Measurements from ENCODE around the gene CCDC85C.

DNA sequence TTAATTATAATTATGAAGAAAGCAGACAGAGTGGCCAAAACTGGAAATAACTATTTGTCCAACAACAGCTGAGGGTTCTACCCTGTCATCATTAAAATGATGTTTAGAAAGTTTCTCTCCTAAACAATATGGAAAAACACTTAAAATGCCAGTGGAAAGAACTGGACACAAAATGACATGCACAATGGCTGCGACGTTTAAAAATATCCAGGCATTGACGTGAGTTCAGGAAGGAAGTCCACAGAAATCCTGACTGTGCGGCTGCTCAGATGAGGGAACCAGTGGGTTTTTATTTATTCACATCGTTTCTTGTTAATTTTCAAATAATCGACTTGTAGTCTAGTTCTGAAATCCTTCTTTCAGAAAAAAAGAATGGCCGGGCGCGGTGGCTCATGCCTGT lies 64.5 kb downstream of the CCDC85C start:
- TF ChIP-seq, protein P1, sequence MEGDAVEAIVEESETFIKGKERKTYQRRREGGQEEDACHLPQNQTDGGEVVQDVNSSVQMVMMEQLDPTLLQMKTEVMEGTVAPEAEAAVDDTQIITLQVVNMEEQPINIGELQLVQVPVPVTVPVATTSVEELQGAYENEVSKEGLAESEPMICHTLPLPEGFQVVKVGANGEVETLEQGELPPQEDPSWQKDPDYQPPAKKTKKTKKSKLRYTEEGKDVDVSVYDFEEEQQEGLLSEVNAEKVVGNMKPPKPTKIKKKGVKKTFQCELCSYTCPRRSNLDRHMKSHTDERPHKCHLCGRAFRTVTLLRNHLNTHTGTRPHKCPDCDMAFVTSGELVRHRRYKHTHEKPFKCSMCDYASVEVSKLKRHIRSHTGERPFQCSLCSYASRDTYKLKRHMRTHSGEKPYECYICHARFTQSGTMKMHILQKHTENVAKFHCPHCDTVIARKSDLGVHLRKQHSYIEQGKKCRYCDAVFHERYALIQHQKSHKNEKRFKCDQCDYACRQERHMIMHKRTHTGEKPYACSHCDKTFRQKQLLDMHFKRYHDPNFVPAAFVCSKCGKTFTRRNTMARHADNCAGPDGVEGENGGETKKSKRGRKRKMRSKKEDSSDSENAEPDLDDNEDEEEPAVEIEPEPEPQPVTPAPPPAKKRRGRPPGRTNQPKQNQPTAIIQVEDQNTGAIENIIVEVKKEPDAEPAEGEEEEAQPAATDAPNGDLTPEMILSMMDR (IDR thresholded peaks at IDR 0.05), result no peak
- no peak for TF ChIP-seq POLR2A (IDR thresholded peaks at IDR 0.05)
- no peak for TF ChIP-seq EP300 (IDR thresholded peaks at IDR 0.05)
